Brain pericyte (primary cell): Measurements from ENCODE around the gene TTYH2.

Experiments used
- DNase-seq: peaks from one replicate; pipeline ENCODE4 v3.0.0-alpha.2; 2012; ENCODE audit warnings: low read depth, low spot score

TTYH2 gene

DNA sequence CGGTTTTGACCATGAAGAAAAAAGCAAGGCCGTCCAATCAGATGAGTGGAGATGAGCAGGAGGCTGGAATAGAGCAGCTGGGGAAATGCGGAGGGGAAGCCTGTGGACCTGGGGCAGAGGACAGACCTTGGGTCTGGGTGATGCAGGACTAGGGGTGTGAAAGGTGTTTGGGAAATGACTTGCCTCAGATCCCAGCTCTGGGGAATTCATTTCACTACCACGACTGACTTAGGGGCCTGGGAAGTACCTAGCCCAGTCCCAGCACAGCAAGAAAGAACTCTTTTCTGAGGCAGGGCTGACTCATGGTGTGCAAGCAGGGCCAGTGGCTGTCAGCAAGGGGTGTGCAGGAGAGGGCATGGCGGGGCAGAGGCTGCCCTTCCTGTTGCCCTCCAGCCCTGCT is 75.4 kb downstream of the TTYH2 start:
- no peak for DNase-seq

DNA sequence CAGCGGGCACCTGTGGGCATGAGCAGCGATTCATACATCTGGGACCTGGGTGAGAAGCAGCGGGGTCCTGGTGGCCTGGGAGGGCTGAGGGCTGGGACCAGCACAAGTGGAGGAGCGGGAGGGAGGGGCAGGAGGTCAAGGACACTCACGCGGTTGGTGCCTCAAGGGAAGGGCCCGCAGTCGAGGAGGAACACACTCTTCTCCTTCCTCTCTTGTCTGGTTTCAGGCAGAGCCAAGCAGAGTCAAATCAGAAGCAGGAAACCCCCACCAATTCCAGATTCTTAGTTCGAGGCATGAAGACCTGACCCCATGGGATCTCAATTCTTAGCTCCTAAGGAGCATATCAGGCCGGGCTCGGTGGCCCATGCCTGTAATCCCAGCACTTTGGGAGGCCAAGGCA is 76.3 kb downstream of the TTYH2 start:
- DNase-seq, result no peak

DNA sequence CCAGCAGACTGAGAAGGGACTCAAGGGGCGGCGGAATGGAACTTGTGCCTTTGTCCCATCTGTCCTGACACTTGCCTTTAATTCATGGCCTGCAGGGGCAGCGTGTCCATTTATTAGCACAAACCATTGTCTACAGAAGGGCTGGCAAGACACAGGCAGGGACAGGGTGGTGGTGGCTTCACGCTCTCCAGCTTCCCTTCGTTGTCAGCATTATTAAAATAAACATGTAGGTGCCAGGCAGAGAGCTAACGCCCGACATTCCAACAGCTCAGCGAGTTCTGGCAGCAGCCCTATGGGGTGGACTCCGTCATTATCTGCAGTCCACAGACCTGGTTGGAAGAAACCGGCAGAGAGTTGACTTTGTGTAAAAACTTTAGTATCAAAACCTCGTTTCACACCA is 77.0 kb downstream of the TTYH2 start:
- no peak for DNase-seq

DNA sequence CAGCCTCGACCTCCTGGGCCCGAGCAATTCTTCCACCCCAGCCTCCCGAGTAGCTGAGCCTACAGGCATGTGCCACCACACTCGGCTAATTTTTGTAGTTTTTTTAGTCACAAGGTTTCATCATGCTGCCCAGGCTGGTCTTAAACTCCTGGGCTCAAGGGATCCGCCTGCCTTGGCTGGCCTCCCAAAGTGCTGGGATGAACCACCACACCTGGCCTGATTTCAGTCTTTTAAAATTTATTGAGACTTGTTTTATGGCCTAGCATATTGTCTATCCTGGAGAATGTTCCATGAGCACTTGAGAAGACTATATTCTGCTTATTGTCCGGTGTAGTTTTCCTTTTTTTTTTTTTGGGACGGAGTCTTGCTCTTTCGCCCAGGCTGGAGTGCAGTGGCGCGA is 79.1 kb downstream of the TTYH2 start:
- no peak for DNase-seq

DNA sequence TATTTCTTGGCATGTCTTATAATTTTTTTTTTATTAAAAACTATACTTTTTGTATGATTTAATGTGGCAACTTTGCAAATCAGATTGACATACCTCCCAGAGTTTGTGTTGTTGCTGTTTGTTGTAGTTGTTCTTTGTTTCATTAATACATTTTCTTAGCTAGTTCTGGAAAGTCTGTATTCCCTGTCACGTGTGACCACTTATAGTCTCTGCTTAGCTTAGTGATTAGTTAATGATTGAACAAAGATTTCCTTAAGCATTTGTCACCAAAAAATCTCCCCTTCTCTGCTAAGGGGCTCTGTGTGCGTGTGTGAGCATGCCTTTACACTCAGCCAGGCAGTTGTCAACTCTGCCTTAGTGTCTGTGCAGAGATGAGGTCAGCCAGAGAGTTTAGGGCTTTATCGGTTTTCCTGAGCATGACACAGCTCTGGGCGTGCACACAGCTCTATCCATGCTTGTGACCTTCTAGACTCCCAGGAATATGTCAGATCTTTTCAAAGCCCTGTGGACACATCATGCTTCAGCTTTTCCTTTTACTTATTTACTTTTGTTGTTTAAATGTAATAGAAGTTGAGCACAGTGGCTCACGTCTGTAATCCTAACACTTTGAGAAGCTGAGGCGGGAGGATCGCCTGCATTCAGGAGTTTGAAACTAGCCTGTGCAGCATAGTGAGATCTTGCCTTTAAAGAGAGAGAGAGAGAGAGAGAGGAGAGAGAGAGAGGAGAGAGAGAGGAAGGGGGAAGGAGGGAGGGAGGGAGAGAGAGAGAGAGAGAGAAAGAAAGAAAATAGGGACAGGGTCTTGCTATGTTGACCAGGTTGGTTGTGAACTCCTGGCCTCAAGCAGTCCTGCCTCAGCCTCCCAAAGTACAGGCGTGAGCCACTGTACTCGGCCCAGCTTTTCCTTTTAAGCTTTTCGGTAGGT is 82.5 kb downstream of the TTYH2 start:
- no peak for DNase-seq

GRCh38 chr17:74296548-74296936 is 83.2 kb downstream of the TTYH2 start:
- no peak for DNase-seq

- DNase-seq, result no peak
Observed at GRCh38 chr17:74297941-74298340, 84.6 kb downstream of the TTYH2 start.

- DNase-seq, result no peak
Observed at GRCh38 chr17:74298778-74299177, 85.4 kb downstream of the TTYH2 start.

DNA sequence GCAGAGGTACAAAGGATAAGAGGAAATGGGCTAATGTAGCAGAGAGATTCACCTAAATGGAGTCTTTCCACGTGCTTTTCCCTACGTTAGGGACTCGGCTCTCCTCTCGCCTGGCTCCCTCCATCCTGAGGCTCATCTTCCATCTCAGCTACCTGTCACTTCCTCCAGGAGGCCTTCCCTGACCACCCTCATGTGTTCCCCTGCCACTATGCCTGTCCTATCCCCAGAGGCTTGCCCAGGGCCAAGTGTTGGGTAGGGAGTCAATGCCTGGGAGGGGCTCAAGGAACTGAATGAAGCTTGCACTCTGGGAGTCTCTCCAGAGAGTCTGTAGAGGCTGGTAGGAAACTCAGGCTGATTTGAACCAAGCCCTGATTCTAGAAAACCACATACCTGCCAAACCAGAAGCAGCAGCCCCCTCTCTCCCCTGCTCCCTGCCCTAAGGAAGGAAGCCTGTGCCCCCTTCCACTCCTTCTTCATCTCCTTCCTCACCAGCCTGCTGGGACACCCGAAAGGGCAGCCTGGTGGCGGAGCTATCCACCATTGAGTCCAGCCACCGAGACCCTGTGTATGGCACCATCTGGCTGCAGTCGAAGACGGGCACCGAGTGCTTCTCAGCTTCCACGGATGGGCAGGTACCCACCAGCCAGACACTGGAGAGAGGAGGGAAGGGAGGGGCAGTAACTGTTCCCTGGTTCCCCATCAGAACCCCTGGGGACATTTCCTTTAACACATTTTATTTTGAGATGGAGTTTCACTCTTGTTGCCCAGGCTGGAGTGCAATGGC is 86.0 kb downstream of the TTYH2 start:
- DNase-seq, result no peak

DNA sequence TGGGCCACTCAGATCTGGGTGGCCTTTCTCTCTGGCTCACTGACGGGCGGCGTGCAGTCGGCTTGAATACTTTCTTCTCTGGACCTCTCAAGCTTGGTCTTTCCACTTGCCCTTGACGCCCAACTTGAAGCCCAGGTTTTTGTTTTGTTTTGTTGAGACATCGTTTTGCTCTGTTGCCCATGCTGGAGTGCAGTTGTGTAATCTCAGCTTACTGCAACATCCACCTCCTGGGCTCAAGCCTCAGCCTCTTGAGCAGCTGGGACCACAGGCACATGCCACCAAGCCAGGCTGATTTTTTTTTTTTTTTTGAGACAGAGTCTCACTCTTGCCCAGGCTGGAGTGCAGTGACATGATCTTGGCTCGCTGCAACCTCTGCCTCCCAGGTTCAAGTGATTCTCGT is 89.9 kb downstream of the TTYH2 start:
- DNase-seq, result no peak

DNA sequence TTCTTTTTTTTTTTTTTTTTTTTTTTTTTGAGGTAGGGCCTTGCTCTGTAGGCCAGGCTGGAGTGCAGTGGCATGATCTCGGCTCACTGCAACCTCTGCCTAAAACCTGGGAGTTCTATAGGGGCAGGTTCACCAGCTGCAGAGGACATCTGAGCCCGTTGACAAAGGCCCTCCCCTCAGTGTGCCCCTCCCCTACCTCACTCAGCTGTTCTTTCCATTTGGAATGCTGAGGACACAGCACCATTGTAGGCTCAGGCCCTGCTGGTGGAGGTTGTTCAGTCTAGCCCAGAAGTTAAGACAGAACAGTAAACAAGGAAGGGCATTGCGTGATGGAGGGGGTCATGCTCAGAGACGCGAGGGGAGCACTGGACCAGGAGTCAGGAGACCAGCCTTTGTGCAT is 90.8 kb downstream of the TTYH2 start:
- no peak for DNase-seq

GRCh38 chr17:74305865-74306654 is 92.7 kb downstream of the TTYH2 start:
- no peak for DNase-seq

- no peak for DNase-seq
Observed at GRCh38 chr17:74307984-74308773, 94.8 kb downstream of the TTYH2 start.

DNA sequence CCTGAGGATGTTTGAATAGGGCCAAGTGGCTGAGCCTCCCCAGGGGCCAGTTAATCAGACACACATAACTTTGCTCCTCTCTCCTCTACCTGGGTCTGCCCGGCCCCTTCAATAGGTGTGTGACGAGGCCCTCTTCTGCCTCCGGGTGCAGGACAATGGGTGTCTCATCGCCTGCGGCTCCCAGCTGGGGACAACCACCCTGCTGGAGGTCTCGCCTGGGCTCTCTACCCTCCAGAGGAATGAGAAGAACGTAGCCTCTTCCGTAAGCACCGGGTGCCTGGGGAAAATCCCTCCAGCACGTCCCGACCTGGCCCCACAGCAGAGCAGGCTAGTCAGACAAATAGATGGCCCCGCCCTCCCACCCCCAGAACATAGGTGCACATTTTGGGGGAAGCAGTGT is 96.5 kb downstream of the TTYH2 start:
- DNase-seq, result no peak
